H1 (cell line): Measurements from ENCODE around the gene MRPS26. TPM values are rescaled to one million over a fixed set of nuclear protein-coding genes. Genes with fewer than 3 reads are reported as not detected.

Experiments used
- BACH1 ChIP-seq: IDR thresholded peaks from 2 replicates; pipeline ENCODE4 v1.6.1; 2012; ENCODE audit warnings: low read length, improper control_type of control experiment
- JUN ChIP-seq: IDR thresholded peaks from 2 replicates; pipeline ENCODE4 v1.6.1; 2011; ENCODE audit warnings: low read depth, mild to moderate bottlenecking, improper control_type of control experiment, low read length
- KDM4A ChIP-seq: IDR thresholded peaks from one replicate; pipeline ENCODE4 v1.7.1; 2012; ENCODE audit warnings: low read depth, mild to moderate bottlenecking, moderate library complexity, low read length, inconsistent platforms; ENCODE audit not compliant: severe bottlenecking
- MAFK ChIP-seq: IDR thresholded peaks from 2 replicates; pipeline ENCODE4 v1.6.1; 2012; ENCODE audit warnings: low read depth, mild to moderate bottlenecking, improper control_type of control experiment, low read length
- POLR2AphosphoS5 ChIP-seq: IDR thresholded peaks from 2 replicates; pipeline ENCODE4 v1.6.1; 2011; ENCODE audit warnings: low read depth, low read length
- RNF2 ChIP-seq: fragments of 200-900, 300-1000 bp; sonication (generic); IDR thresholded peaks from 2 replicates; pipeline ENCODE4 v1.7.1; 2016; ENCODE audit warnings: borderline replicate concordance, low read depth, mild to moderate bottlenecking, antibody characterized with exemption, low read length; ENCODE audit not compliant: poor library complexity, severe bottlenecking; ENCODE audit errors: missing control alignments
- SAP30 ChIP-seq: fragments of 300-600 bp; sonication (generic); IDR thresholded peaks from 2 replicates; pipeline ENCODE4 v1.7.1; 2012; ENCODE audit warnings: low read length, moderate library complexity, mild to moderate bottlenecking, inconsistent platforms; ENCODE audit not compliant: insufficient read depth, insufficient replicate concordance
- SIX5 ChIP-seq: IDR thresholded peaks from 2 replicates; pipeline ENCODE4 v1.6.1; 2011; ENCODE audit warnings: mild to moderate bottlenecking, low read depth, low read length
- polyA plus RNA-seq, 7 experiments: library from polyadenylated mRNA; depleted of rRNA in 3 of 7; stranded (reverse) in 5 of 7; unstranded in 2 of 7; fragments of >200 nt in 5 of 7; fragments of 200-250 nt in 2 of 7; gene quantifications; 1 replicate in 5 of 7; 2 replicates in 1 of 7; 4 replicates in 1 of 7; pipeline versions ENCODE4 v1.2.1 to v1.2.3, GENCODE V29; 2011 to 2013; ENCODE audit warnings: missing spikeins in 2 of 7, mixed read lengths in 2 of 7
- total RNA-seq: library from RNA; stranded (reverse); fragmentation: NEBNext Ultra II Directional; extraction: Animal tissue kit (Norgen Biotek cat#: 25700); gene quantifications from 2 replicates; pipeline ENCODE4 v1.2.1, GENCODE V29; 2021
- TF ChIP-seq, protein P1 (sequence below): IDR thresholded peaks from 2 replicates; pipeline ENCODE4 v1.6.1; 2012; ENCODE audit warnings: inconsistent platforms

The MRPS26 gene
- total and polyA plus RNA-seq, 2 of the 8 experiments (the other 6 are each of a cell fraction or from before 2014, with no cell fraction given), result 83.6 to 103 TPM

DNA sequence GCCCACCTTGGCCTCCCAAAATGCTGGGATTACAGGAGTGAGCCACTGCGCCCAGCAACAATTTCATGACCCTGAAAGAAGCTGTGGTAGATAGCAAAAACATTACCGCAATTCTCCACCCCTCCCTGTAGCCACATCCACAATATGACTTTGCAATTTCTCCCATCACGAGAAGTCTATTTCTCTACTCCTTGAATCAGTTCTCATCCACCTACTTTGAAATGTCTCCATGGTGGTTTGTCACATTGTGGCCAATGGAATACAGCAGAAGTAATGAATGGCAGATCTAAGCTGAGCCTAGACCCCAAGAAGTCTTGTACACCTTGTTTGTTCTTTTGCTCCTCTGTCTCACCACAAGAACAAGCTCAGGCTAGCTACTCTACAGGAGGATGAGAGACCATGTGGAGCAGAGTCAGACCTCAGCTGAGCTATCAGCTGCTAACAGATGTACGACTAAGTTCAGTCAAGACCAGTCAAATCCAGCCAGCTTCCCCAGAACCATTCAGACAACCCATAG lies 31.8 kb downstream of the MRPS26 start (continued):
- TF ChIP-seq SIX5, result no peak
- no peak for TF ChIP-seq SAP30
- TF ChIP-seq RNF2, result no peak
- no peak for TF ChIP-seq BACH1
- no peak for TF ChIP-seq MAFK
- TF ChIP-seq JUN, result no peak
- TF ChIP-seq, protein P1, sequence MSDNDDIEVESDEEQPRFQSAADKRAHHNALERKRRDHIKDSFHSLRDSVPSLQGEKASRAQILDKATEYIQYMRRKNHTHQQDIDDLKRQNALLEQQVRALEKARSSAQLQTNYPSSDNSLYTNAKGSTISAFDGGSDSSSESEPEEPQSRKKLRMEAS, result no peak
- no peak for TF ChIP-seq KDM4A
- TF ChIP-seq POLR2AphosphoS5, result no peak
